Measurements from ENCODE around the gene CYP3A7. TPM values are rescaled to one million over a fixed set of nuclear protein-coding genes. Genes with fewer than 3 reads are reported as not detected.

CYP3A7 gene
- total and polyA plus RNA-seq, 9 of the 15 experiments (the other 6 are each of a cell fraction or from before 2014, with no cell fraction given), result 0.20 TPM; not detected in 8

- peak; percentile 99 for TF ChIP-seq NFE2 (IDR thresholded peaks at IDR 0.05; ENCODE audit: low read depth)
- peak in 1 of 2 experiments; percentile 72 for TF ChIP-seq AFF1 (IDR thresholded peaks at IDR 0.05; ENCODE audit: low read depth in 1 of 2, partially characterized antibody in 2 of 2)
- TF ChIP-seq HMGN3 (IDR thresholded peaks at IDR 0.05; ENCODE audit: borderline replicate concordance, extremely low read depth, insufficient read length, low read depth, low read length), result peak; percentile 86
- TF ChIP-seq PPARD (CRISPR knock-in tag; IDR thresholded peaks at IDR 0.05), result no peak
- TF ChIP-seq KLF16 (IDR thresholded peaks at IDR 0.05), result peak; percentile 96
- no peak for TF ChIP-seq CEBPG (CRISPR knock-in tag; IDR thresholded peaks at IDR 0.05)
- TF ChIP-seq CEBPG (tag; conservative IDR thresholded peaks at IDR 0.05 in 1 of 2, IDR thresholded peaks at IDR 0.05 in 1 of 2), result no peak
- TF ChIP-seq CREM (IDR thresholded peaks at IDR 0.05; ENCODE audit: low read depth), result peak; percentile 83
- peak; percentile 84 to 87 for TF ChIP-seq NCOA2 (IDR thresholded peaks at IDR 0.05; ENCODE audit: partially characterized antibody in 2 of 2)
- no peak for TF ChIP-seq KLF13 (tag; IDR thresholded peaks at IDR 0.05; ENCODE audit: borderline replicate concordance, low read depth)
- TF ChIP-seq CTCF (IDR thresholded peaks at IDR 0.05 in 2 of 3, conservative IDR thresholded peaks at IDR 0.05 in 1 of 3; ENCODE audit: insufficient read depth in 2 of 3, low read depth in 1 of 3, low read length in 3 of 3), result peak in 2 of 3 experiments; percentile 12 to 59; a peak in 2 of 6 replicates
- TF ChIP-seq KDM5B (IDR thresholded peaks at IDR 0.05; ENCODE audit: insufficient replicate concordance, low read depth, low read length), result no peak
- peak; percentile 23 for TF ChIP-seq FOS (IDR thresholded peaks at IDR 0.05; ENCODE audit: extremely low read depth, insufficient read length)
- TF ChIP-seq TFAP4 (CRISPR knock-in tag; IDR thresholded peaks at IDR 0.05; ENCODE audit: borderline replicate concordance), result 0 out of 2 replicates have a peak, but pooled peaks have one; percentile 31
- no peak for TF ChIP-seq TRIM25 (IDR thresholded peaks at IDR 0.05; ENCODE audit: borderline replicate concordance)
Observed at GRCh38 chr7:99665312-99666012, 69.5 kb downstream of the CYP3A7 start (continued).
